ENCODE data around the gene TRIP11. TPM values are rescaled to one million over a fixed set of nuclear protein-coding genes. Genes with fewer than 3 reads are reported as not detected.

The TRIP11 gene
- total RNA-seq, 2 donors from 2014 or later = 39.0 to 40.8 TPM

DNA sequence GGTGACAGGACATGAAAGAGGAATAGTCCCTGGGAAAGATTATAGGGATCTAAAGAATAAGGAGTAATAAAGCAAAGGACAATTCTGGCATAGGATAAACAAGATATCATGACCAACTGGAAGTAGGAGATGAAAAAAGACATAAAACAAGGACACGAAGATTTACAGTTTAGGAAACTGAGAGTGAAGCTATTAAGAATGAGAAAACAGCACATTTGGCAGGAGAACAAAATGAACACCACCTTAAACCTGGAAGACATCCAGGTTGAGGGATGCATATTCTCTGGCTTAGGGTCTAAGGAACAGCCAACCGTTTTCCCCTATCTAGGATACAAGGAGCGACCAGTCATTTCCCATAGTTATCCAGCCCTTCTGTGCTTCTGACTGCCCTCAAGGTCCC is 1.9 kb downstream of the TRIP11 start:
- H3K4me3 ChIP-seq (ENCODE audit: low read length) = peak overlapping the region; percentile 97
- H3K36me3 ChIP-seq (ENCODE audit: control insufficient read depth, insufficient read depth, low read length) = peaks cover 5% of the 10 kb centered on the region
- Mint-ChIP-seq H3K27ac (no peak overlapping the region), H3K27me3 (ENCODE audit: insufficient read depth) (no peaks in the 10 kb centered on the region), H3K4me1 (peaks cover 24% of the 10 kb centered on the region), H3K9me3 (peaks cover 12% of the 10 kb centered on the region), H3K36me3 (ENCODE audit: low read depth) (peaks cover 26% of the 10 kb centered on the region), H3K4me3 (peak overlapping the region; percentile 97)
- WGBS, 2 experiments (ENCODE audit: insufficient coverage in 1 of 2, insufficient read length in 1 of 2) = 84 to 88% methylated on average over 3 of the region's 3 CpGs
- TF ChIP-seq, protein P1, sequence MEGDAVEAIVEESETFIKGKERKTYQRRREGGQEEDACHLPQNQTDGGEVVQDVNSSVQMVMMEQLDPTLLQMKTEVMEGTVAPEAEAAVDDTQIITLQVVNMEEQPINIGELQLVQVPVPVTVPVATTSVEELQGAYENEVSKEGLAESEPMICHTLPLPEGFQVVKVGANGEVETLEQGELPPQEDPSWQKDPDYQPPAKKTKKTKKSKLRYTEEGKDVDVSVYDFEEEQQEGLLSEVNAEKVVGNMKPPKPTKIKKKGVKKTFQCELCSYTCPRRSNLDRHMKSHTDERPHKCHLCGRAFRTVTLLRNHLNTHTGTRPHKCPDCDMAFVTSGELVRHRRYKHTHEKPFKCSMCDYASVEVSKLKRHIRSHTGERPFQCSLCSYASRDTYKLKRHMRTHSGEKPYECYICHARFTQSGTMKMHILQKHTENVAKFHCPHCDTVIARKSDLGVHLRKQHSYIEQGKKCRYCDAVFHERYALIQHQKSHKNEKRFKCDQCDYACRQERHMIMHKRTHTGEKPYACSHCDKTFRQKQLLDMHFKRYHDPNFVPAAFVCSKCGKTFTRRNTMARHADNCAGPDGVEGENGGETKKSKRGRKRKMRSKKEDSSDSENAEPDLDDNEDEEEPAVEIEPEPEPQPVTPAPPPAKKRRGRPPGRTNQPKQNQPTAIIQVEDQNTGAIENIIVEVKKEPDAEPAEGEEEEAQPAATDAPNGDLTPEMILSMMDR (conservative IDR thresholded peaks at IDR 0.05) = no peak
- H3K27me3 ChIP-seq (ENCODE audit: control insufficient read depth, insufficient read depth, low read length, poor library complexity, severe bottlenecking) = no peaks in the 10 kb centered on the region
- H3K9me3 ChIP-seq (ENCODE audit: control insufficient read depth, low read length) = peaks cover 12% of the 10 kb centered on the region
- H3K27ac ChIP-seq (ENCODE audit: low read depth, low read length) = no peak overlapping the region
- no peak overlapping the region for H3K9ac ChIP-seq (ENCODE audit: extremely low read depth, low read length, poor library complexity, severe bottlenecking)
- H3K4me1 ChIP-seq (ENCODE audit: control insufficient read depth, insufficient read depth, low read length) = no peaks in the 10 kb centered on the region
- no peak for DNase-seq

DNA sequence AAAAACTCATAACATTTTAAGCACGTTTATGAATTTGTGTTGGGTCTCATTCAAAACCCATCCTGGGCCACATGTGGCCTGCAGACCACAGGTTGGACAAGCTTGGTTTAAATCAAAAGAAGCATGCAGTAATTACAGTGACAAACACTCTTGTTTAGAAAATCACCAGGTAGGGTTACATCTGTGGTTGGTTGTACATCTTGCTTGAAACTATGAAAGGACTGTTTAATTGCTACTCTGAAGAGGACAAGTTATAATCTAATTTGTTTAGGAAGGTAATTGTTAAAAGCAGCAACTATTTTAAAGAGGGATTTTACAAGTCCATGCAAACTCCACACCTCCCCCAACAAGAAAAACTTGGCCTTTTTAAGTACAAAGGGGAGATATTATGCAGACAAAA is 4.0 kb downstream of the TRIP11 start:
- Mint-ChIP-seq H3K9me3 (peaks cover 15% of the 10 kb centered on the region), H3K27me3 (ENCODE audit: insufficient read depth) (no peaks in the 10 kb centered on the region), H3K36me3 (ENCODE audit: low read depth) (peaks cover 42% of the 10 kb centered on the region), H3K4me1 (peaks cover 17% of the 10 kb centered on the region), H3K27ac (no peak overlapping the region), H3K4me3 (no peak overlapping the region)
- 80 to 83% methylated on average over 1 of the region's 1 CpG for WGBS, 2 experiments (ENCODE audit: insufficient coverage in 1 of 2, insufficient read length in 1 of 2)
- TF ChIP-seq, protein P1 (conservative IDR thresholded peaks at IDR 0.05) = no peak
- no peak overlapping the region for H3K9ac ChIP-seq (ENCODE audit: extremely low read depth, low read length, poor library complexity, severe bottlenecking)
- H3K36me3 ChIP-seq (ENCODE audit: control insufficient read depth, insufficient read depth, low read length) = peaks cover 10% of the 10 kb centered on the region
- no peaks in the 10 kb centered on the region for H3K4me1 ChIP-seq (ENCODE audit: control insufficient read depth, insufficient read depth, low read length)
- H3K27ac ChIP-seq (ENCODE audit: low read depth, low read length) = no peak overlapping the region
- DNase-seq = no peak
- peaks cover 15% of the 10 kb centered on the region for H3K9me3 ChIP-seq (ENCODE audit: control insufficient read depth, low read length)
- H3K4me3 ChIP-seq (ENCODE audit: low read length) = no peak overlapping the region
- no peaks in the 10 kb centered on the region for H3K27me3 ChIP-seq (ENCODE audit: control insufficient read depth, insufficient read depth, low read length, poor library complexity, severe bottlenecking)

DNA sequence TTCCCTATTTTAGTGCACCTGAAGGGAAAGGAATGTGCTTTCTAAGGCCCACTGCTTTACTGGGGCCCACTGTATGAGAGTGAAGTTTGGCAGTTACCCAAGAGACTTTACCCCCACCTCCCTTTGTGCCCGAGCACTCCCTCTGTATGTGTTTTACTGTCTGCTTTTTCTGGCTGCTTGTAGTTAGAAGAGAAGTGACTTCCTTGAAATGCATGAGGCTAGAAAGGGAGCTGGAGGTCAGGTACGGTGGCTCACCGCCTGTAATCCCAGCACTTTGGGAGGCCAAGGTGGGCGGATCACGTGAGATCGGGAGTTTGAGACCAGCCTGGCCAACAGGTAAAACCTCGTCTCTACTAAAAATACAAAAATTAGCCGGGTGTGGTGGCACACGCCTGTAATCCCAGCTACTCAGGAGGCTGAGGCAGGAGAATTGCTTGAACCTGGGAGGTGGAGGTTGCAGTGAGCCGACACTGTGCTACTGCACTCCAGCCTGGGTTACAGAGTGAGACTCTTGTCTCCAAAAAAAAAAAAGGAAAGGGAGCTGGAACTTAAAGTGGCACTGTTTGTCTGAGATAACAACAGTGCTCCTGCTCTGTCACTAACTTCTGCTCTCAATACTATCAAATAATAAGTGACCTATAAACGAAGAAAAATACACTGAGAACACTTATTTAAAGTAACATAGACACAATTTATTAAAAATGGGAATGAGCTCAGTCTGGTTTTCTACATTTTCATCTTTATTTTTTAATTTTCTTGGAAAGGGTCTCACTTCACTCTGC is 5.8 kb downstream of the TRIP11 start:
- Mint-ChIP-seq H3K27ac (no peak overlapping the region), H3K4me1 (peaks cover 13% of the 10 kb centered on the region), H3K9me3 (peaks cover 15% of the 10 kb centered on the region), H3K27me3 (ENCODE audit: insufficient read depth) (no peaks in the 10 kb centered on the region), H3K36me3 (ENCODE audit: low read depth) (peaks cover 52% of the 10 kb centered on the region), H3K4me3 (no peak overlapping the region)
- peaks cover 15% of the 10 kb centered on the region for H3K9me3 ChIP-seq (ENCODE audit: control insufficient read depth, low read length)
- no peak overlapping the region for H3K9ac ChIP-seq (ENCODE audit: extremely low read depth, low read length, poor library complexity, severe bottlenecking)
- no peaks in the 10 kb centered on the region for H3K27me3 ChIP-seq (ENCODE audit: control insufficient read depth, insufficient read depth, low read length, poor library complexity, severe bottlenecking)
- no peaks in the 10 kb centered on the region for H3K4me1 ChIP-seq (ENCODE audit: control insufficient read depth, insufficient read depth, low read length)
- 90 to 93% methylated on average over 5 to 11 of the region's 11 CpGs for WGBS, 2 experiments (ENCODE audit: insufficient coverage in 1 of 2, insufficient read length in 1 of 2)
- DNase-seq = no peak
- no peak overlapping the region for H3K27ac ChIP-seq (ENCODE audit: low read depth, low read length)
- peaks cover 15% of the 10 kb centered on the region for H3K36me3 ChIP-seq (ENCODE audit: control insufficient read depth, insufficient read depth, low read length)
- TF ChIP-seq, protein P1 (conservative IDR thresholded peaks at IDR 0.05) = no peak
- no peak overlapping the region for H3K4me3 ChIP-seq (ENCODE audit: low read length)

Measured in endodermal cell (in vitro differentiated cells).